MM.1S (cell line): ENCODE data around the gene SLC6A9.

ENCODE experiments used
- CTCF ChIP-seq: fragments of 300-600 bp; sonication (generic); IDR thresholded peaks from 2 replicates; pipeline ENCODE4 v1.5.1; 2016; ENCODE audit warnings: antibody characterized with exemption, low read length, mixed read lengths
- EZH2 ChIP-seq: fragments of 300-600 bp; sonication (generic); optimal IDR thresholded peaks from 2 replicates; pipeline ENCODE3; 2017; ENCODE audit warnings: low read depth, mild to moderate bottlenecking, antibody characterized with exemption, low read length, mixed read lengths
- EZH2phosphoT487 ChIP-seq: fragments of 300-600 bp; sonication (generic); IDR thresholded peaks from 2 replicates; pipeline ENCODE4 v1.6.1; 2018; ENCODE audit warnings: antibody characterized with exemption, low read length

DNA sequence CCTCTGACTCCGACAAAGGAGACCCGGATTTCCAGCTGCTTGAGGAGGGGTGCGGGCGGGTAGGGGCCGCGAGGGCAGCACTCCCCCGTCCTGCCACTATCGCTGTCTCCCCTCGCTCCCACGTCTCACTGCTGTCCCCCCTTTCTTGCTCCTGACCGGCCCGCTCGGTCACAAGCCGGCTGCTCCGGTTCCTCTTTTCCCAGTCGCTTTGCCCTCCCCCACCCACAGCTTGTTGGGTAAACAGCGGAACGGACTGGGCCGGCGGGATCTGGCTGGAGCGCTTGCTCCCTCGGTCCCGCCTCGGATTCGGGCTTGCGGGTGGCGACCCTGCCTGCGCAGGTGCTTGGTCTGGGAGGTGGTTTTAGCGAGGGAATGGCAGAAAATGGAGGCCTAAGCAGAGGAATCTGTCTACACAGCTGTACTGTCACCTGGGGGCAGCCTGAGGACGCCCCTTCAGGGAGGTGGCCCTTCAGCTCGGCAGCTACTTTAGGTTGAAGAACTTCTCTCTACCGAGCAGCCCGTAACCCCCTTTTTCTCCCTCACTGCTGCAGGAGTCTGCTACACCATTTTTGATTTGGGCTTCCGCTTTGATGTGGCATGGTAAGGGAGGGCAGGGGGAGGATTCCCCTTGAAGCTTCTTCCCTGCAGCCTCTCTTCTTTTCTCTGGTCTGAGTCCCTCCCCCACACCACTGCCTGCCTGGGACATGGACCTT, 55.9 kb downstream of the SLC6A9 start:
- TF ChIP-seq EZH2 = no peak
- TF ChIP-seq CTCF = no peak
- no peak for TF ChIP-seq EZH2phosphoT487
